Fibroblast of skin of right biceps (primary cell): ENCODE measurements around the gene GATAD2B.
A peak's percentile ranks its signal among the peaks of the same experiment; 100 is the strongest.
"Not testable (repeated sequence)": the region's sequence is repeated elsewhere in the genome, so short reads cannot be mapped to it uniquely, and the experiment has no call there.

ENCODE experiments used
- DNase-seq: peaks from one replicate; pipeline ENCODE4 v3.0.0-alpha.2; 2013

The GATAD2B gene

DNA sequence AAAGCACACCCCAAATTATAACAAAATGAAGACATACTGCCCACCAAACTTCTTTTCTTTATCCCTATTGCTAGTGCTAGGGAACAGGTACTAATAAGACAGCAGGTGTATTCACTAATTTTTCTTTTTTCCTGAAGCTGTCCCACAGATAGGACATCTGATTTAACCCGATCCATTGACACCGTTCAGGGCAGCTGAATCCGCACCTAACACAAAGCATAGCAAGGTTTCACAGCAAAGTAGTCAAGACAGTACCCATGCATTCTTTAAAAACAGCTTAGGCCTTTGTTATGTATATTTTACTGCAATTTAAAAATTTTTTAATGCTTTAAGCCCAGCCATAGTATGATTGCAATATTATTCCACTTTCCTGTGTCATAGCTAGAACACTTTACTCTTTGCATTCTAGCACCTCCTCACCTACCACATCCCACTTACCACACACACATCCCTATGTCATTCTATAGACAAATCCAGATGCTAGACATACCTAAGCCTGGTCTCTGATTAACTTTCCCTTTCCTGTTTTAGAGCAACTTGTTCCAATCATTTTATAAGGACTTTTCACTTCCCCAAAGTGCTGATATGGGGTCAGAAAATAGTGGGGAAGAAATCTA is 40.4 kb downstream of the GATAD2B start:
- peak; percentile 19 for DNase-seq

DNA sequence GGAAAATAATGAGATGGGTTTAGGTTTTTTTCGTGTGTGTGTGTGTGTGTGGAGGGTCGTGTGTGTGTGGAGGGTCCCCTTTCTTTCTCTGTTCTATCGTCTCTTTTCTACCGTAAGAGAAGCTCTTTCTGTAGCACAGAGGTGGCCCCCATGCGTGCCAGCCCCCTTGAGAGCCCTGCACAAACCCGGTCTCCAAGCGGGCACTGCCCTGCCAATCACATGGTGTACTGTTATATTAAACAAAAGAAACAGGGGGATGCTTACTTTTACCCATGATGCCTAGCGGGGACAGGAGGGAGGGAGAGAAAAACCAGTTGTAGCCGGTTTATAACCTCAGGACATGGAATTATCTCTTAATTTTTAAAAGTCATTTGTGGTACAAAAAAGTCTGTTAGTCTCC is 41.0 kb downstream of the GATAD2B start:
- DNase-seq = peak; percentile 57

DNA sequence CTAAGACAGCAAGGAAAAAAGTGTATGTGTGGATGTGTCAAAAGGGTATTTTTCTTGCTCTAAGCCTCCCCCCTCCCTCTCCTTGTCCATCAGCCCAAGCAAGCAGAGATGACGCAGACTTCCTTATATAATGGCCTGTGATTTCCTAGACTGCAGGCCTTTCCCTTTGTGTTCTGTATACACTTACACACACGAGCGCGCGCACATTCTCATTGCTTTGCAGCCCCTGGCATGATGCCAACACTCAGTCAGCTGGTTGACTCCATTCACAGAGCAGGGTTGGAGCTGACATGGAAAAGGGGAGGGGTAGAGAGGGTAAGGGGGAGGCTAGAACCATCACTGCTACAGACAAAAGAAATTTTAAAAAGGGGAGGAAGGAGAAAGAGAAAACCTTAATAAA is 41.8 kb downstream of the GATAD2B start:
- DNase-seq = peak; percentile 97

DNA sequence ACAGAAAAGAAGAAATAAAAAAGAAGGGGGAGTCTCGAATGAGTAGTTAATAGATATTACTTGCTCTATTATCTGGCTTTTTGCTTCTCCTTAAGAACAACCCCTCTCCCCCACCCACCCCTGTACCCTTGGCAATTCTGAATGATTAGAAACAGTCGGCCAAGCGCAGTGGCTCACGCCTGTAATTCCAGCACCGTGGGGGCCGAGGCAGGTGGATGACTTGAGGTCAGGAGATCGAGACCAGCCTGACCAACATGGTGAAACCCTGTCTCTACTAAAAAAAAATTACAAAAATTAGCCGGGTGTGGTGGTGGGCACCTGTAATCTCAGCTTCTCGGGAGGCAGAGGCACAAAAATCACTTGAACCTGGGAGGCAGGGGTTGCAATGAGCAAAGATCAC is 42.7 kb downstream of the GATAD2B start:
- DNase-seq = no peak

DNA sequence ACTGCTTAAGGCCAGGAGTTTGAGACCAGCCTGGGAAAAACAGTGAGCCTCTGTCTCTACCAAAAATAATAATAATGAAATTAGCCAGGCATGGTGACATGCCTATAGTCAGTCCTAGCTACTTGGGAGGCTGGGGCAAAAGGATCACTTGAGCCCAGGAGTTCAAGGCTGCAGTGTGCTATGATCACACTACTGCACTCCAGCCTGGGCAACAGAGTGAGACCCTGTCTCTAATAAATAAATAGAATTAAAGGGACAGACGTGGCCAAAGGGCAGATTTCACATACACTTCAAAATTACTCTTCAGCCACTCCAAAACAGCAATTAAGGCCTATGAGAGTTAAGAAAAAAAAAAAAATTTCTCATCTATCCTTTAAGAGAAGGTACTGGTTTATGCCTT is 45.7 kb downstream of the GATAD2B start:
- no peak for DNase-seq

DNA sequence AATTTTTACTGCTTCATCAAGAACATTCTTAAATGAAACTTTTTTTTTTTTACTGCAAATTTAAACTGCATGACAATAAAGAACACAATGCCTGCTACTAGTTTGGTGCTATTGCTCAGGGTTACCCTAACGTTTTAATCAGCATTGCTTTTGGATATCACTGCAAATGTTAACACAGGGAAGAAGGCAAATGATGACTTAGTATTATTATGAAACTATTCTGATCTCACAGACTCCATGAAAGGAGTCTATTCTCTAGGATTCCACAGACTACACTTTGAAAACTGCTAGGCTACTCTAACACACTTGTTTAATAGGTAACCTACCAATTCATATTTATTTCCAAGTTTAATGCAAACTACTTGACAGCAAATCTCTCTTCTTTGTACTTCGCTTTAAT is 49.8 kb downstream of the GATAD2B start:
- DNase-seq = no peak

DNA sequence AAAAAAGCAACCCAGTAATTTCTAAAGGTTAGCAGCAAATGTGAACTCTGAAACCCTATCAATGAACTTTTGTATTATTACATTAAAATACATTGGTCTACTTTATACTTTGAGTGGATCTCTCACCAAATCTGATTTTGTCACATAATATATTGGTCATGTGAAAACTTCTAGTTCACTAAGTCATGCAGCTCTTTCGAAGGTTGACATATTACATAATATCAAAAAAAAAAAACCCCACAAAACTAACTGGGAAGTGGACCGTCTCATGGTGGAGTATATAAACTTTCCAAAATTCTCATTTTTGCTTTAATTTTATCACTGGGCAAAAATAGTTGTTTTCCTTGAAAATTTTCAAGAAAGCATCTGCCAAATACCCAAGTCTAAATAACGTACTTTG is 50.4 kb downstream of the GATAD2B start:
- DNase-seq = no peak

DNA sequence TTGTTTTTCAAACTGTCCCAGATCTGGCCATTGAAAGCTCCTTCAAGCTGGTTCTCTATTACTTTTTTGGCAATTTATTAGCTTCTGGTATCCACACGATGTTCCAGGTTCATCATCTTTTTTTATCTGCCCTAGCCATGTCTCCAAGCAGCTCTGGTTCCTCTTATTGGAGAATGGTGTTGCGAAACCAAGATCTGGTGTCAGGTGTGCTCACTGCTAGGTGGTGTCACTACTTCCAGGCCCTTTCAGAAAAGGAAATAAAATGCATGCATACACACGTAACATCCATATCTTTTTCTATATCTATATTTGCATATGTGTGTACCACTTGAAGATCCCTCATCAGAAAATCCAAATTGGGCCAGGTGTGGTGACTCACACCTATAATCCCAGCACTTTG is 53.3 kb downstream of the GATAD2B start:
- no peak for DNase-seq

DNA sequence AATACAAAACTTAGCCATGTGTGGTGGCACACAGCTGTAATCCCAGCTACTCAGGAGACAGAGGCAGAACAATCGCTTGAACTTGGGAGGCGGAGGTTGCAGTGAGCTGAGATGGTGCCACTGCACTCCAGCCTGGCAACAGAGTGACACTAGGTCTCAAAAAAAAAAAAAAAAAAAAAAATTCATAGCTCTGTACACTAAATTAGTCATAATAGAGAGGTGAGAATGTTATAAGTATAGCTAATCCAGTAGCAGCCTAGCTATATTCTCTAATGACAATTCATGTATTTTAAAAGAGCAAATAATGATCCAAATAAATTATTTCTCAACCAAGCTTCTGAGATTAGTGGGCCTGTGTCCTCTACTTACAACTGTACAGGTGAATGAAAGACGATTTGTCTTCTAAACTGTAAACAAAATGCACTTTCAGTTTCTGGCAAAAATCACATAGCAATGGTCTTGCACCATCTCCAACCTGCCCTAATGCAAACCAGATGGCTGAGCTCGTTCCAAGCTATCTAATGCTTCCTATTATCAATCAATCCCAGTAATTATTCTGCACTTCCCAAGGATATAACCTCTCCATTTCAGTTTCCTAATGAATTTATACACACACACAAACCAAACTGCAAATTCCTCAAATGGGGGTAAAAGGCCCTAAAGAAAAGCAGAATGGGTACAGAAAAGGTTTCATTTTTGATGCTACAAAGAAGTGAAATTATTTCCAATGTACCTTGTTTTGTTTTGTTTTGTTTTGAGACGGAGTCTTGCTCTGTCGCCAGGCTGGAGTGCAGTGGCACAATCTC is 56.5 kb downstream of the GATAD2B start:
- DNase-seq = peak; percentile 60

DNA sequence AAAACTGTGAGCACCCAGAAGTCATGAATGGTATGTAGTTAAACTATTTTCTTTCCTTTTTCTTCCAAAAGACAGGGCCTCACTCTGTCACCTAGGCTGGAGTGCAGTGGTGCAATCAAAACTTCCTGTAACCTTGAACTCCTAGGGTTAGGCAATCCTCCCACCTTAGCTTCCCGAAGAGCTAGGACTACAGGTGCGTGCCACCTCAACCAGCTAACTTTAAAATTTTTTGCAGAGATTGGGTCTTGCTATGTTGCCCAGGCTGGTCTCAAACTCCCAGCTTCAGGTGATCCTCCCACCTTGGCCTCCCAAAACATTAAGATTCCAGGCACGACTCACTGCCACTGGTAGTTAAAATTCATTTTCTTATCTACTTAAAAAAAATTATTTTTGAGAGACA is 62.5 kb downstream of the GATAD2B start:
- DNase-seq = no peak

DNA sequence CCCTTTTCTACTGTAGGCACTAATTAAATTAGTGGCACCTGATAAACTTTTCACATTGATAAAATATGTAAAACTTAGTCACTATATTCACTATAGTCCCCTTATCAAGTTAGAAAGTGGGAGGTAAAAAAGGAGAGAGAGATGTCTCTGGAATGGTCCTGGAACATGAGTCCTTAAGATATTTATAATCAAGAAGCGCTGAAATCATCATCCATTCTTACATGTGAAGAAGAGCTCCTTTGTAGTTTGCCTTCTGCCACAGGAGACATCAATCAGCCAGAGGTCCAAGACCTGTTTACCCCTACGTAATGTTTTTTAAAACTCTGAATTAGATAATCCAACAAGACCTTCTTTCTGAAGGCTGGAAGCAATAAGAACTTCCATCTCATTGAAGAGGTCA is 65.3 kb downstream of the GATAD2B start:
- no peak for DNase-seq

DNA sequence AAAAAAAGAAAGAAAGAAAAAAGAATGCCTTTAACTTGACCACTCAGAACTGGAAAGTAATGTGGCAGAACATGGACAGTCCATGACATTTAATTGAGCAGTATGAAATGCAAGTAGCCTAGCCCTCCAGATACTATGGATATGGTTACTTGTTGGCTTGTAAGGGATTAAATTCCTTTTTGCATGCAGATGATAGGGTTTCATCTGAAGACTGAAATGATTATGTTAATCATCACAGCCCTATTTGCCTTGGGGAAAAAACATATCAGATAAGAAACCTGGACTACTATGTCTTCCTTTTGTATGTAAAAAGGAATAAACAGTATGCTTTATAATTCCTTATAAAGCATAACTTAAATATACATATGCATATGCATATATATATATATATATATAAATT is 66.0 kb downstream of the GATAD2B start:
- no peak for DNase-seq

DNA sequence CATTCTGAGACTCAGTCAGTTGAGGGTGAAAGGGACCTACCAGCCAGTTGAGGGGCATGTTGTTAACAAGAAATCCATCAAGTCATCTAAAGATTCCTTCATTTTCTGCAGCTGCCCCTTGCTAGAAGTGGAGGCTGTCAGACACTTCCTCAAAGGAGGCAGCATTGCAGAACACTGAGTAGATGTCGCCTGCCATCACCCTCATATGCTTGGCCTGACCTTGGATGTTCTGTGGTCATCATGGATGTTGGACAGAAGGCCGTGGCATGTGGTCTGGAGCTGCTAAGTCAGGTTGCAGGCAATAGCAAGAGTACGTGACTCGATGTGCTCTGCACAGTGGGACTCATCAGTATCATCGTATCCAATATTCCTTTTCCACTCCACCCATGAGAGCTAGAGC is 70.6 kb downstream of the GATAD2B start:
- DNase-seq = no peak

DNA sequence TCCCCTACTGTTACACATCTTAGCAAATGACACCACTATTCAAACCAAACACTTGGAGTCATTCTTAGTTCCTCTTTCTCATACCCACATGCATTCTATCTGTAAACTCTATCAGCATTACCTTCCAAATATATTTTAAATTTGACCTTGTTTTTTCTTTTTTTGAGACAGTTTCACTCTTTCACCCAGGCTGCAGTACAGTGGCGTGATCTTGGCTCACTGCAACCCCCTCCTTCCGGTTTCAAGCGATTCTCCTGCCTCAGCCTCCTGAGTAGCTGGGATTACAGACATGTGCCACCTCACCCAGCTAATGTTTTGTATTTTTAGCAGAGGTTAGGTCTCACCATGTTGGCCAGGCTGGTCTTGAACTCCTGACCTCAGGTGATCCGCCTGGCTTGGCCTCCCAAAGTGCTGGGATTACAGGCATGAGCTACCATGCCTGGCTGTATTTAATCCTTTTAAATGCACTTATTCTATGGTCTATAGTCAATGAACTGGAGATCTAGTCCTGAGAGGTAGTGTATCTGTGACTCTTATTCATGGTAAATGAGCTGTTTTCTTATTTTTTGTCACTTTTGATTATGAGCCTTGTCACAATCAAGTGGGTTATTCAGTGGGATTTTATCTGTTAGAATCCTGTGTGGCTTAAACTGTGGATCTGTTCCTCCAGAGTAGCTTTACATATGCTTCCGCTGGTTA is 73.1 kb downstream of the GATAD2B start:
- DNase-seq = no peak

DNA sequence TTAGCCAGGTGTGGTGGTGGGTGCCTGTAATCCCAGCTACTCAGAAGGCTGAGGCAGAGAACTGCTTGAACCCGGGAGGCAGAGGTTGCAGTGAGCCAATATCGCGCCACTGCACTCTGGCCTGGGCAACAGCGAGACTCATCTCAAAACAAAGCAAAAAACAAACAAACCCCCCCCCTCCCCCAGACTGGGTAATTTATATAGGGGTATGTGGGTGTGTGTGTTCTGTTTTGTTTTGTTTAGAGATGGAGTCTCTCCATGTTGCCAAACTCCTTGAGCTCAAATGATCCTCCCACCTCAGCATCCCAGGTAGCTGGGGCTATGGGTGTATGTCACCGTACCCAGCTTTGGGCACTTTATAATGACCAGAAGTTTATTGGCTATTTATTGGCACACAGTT is 74.0 kb downstream of the GATAD2B start:
- no peak for DNase-seq

DNA sequence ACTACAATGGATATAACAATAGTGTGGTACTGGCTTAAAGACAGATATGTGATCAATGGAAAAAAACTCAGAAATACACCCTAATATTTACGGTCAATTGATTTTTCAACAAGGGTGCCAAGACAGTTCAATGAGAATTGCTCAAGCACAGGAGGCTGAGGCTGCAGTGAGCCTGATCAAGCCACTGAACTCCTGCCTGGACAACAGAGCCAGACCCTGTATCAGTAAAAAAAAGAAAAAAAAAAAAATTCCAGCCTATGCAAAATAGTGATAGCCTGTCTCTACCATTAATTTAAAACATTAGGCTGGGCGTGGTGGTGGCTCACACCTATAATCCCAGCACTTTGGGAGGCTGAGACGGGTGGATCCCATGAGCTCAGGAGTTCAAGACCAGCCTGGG is 77.6 kb downstream of the GATAD2B start:
- no peak for DNase-seq

DNA sequence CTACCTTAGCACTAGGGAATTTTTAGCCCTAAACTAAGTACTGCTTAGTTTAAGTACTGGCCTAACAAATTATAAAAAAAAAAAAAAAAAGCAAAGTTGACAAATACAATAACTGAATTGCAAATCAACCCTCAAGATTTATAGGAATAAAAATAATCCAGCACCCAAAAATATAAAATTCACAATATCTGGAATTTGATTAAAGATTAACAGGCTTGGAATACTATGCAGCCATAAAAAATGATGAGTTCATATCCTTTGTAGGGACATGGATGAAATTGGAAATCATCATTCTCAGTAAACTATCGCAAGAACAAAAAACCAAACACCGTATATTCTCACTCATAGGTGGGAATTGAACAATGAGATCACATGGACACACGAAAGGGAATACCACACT is 78.4 kb downstream of the GATAD2B start:
- not testable (repeated sequence) for DNase-seq

DNA sequence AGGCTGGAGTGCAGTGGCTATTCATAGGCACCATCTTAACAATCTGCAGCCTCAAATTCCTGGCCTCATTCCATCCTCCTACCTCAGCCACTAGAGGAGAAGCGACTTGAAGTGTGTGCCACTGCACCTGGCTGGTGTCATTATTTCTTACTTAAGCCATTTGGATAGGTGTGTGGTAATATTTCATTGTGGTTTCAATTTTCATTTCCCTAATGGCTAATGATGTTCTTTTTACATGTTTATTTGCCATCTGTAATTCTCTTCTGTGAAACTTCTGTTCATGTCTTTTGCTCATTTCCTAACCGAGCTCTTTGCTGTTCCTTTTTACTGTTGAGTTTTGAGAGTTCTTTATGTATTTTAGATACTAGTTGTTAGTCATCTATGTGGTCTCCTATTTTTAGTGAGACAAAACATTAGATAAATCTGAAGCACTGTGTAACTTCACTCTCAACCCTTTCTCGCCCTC is 80.7 kb downstream of the GATAD2B start:
- DNase-seq = no peak

DNA sequence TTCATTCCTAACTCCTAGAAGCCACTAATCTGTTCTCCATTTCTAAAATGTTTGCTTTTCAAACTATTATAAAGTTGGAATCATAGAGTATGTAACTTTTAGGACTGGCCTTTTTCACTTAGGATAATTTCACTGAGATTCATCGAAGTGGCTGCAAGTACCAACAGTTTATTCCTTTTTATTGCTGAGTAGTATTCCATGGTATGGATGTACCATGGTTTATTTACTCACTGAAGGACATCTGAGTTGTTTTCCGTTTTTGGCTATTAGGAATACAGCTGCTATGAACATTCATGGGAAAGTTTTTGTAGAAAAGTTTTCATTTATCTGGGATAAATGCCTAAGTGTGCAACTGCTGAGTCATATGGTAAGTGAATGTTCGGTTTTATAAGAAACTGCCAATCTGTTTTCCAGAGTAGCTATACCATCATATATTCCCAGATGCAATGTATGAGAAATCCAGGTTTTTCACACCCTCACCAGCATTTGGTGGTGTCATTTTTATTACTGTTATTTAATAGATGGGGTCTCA is 81.2 kb downstream of the GATAD2B start:
- peak; percentile 36 for DNase-seq

DNA sequence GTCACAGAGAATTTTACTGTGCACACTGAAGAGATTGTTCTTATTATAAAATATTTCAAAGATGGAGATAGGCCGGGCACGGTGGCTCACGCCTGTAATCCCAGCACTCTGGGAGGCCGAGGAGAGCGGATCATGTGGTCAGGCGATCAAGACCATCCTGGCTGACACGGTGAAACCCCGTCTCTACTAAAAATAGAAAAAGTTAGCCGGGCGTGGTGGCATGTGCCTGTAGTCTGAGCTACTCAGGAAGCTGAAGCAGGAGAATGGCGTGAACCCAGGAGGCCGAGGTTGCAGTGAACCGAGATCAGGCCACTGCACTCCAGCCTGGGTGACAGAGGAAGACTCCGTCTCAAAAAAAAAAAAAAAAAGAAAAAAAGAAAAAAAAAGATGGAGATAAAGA is 82.0 kb downstream of the GATAD2B start:
- DNase-seq = not testable (repeated sequence)

DNA sequence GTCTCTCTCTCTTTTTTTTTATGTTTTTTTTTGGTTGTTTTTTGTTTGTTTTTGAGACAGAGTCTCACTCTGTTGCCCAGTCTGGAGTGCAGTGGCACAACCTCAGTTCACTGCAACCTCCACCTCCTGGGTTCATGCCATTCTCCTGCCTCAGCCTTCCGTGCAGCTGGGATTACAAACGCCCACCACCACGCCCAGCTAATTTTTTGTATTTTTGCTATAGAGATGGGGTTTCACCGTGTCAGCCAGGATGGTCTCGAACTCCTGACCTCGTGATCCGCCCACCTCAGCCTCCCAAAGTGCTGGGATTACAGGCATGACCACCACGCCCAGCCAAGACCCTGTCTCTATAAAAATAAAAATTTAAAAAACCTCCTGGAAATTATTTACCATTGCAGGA is 88.8 kb downstream of the GATAD2B start:
- DNase-seq = not testable (repeated sequence)

DNA sequence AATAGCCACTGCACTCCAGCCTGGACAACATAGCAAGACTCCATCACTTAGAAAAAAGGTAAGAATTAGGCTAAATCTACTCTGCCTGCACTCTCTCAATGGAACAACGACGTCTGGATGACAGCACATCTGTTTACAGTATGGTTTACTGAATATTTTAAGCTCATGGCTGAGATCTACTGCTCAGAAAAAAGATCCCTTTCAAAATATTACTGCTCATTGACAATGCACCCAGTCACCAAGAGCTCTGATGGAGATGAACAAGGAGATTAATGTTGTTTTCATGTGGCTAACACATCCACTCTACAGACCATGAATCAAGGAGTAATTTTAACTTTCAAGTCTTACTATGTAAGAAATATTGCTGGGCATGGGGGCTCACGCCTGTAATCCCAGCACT is 89.6 kb downstream of the GATAD2B start:
- no peak for DNase-seq

DNA sequence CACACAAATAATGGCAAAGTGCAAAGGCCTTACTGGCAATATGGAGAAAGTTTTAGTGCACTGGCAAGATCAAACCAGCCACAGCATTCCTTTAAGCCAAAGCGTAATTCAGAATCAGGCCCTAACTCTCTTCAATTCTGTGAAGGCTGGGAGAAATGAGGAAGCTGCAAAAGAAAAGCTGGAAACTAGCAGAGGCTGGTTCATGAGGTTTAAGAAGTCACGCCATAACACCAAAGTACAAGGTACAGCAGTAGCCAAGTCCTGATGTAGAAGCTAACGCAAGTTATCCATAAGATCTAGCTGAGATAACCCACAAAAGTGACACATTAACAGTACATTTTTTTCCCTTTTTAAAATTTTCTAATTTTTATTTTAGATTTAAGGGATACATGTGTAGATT is 90.5 kb downstream of the GATAD2B start:
- no peak for DNase-seq

DNA sequence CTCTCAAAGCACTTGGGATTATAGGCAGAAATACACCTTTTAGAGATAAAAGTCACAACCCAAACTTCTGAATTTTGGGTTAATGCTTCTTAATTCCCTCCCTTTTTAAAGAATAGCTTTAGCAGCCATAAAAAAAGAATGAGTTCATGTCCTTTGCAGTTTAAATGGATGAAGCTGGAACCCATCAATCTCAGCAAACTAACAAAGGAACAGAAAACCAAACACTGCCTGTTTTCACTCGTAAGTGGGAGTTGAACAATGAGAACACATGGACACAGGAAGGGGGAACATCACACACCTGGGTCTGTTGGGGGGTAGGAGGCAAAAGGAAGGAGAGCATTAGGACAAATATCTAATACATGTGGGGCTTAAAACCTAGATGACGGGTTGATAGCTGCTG is 91.7 kb downstream of the GATAD2B start:
- no peak for DNase-seq
